ENCODE measurements around the gene PTCD1.
A peak's percentile ranks its signal among the peaks of the same experiment; 100 is the strongest.

PTCD1 gene

GRCh38 chr7:99406557-99406956, 32.0 kb downstream of the PTCD1 start:
- no peak for DNase-seq (ENCODE audit: low spot score in 2 of 2)
- peak overlapping the region; percentile 92 for H3K4me3 Mint-ChIP-seq
- peak overlapping the region; percentile 95 for H3K27ac Mint-ChIP-seq
- H3K4me1 Mint-ChIP-seq, result peaks cover 55% of the 10 kb centered on the region
- ATAC-seq, result no peak
- H3K9me3 Mint-ChIP-seq, result no peaks in the 10 kb centered on the region
- H3K36me3 Mint-ChIP-seq, result peaks cover 82% of the 10 kb centered on the region

- H3K36me3 Mint-ChIP-seq, result peaks cover 82% of the 10 kb centered on the region
- ATAC-seq (no peak), DNase-seq (ENCODE audit: low spot score in 2 of 2) (no peak)
- H3K4me3 Mint-ChIP-seq, result no peak overlapping the region
- H3K9me3 Mint-ChIP-seq, result no peaks in the 10 kb centered on the region
- H3K4me1 Mint-ChIP-seq, result peaks cover 56% of the 10 kb centered on the region
- peak overlapping the region; percentile 88 for H3K27ac Mint-ChIP-seq
Observed at GRCh38 chr7:99404977-99405320, 33.6 kb downstream of the PTCD1 start.

- Mint-ChIP-seq H3K36me3 (peaks cover 82% of the 10 kb centered on the region), H3K4me3 (no peak overlapping the region), H3K9me3 (no peaks in the 10 kb centered on the region), H3K4me1 (peaks cover 52% of the 10 kb centered on the region), H3K27ac (peak overlapping the region; percentile 88)
- DNase-seq (ENCODE audit: low spot score in 2 of 2) (no peak), ATAC-seq (no peak)
Observed at GRCh38 chr7:99404235-99404976, 34.2 kb downstream of the PTCD1 start.

- peak overlapping the region; percentile 88 for H3K27ac Mint-ChIP-seq
- no peak for DNase-seq (ENCODE audit: low spot score in 2 of 2)
- peaks cover 84% of the 10 kb centered on the region for H3K36me3 Mint-ChIP-seq
- H3K4me1 Mint-ChIP-seq, result peaks cover 54% of the 10 kb centered on the region
- no peaks in the 10 kb centered on the region for H3K9me3 Mint-ChIP-seq
- no peak overlapping the region for H3K4me3 Mint-ChIP-seq
- no peak for ATAC-seq
Observed at GRCh38 chr7:99403764-99404163, 34.8 kb downstream of the PTCD1 start.

GRCh38 chr7:99402854-99403253, 35.7 kb downstream of the PTCD1 start:
- DNase-seq (ENCODE audit: low spot score in 2 of 2), result no peak
- Mint-ChIP-seq H3K4me3 (no peak overlapping the region), H3K27ac (peak overlapping the region; percentile 88), H3K9me3 (no peaks in the 10 kb centered on the region), H3K36me3 (peaks cover 84% of the 10 kb centered on the region), H3K4me1 (peaks cover 62% of the 10 kb centered on the region)
- ATAC-seq, result no peak

GRCh38 chr7:99399597-99399996, 39.0 kb downstream of the PTCD1 start:
- ATAC-seq (no peak), DNase-seq (ENCODE audit: low spot score in 2 of 2) (no peak)
- H3K9me3 Mint-ChIP-seq, result no peaks in the 10 kb centered on the region
- H3K36me3 Mint-ChIP-seq, result peaks cover 100% of the 10 kb centered on the region
- peaks cover 47% of the 10 kb centered on the region for H3K4me1 Mint-ChIP-seq
- no peak overlapping the region for H3K4me3 Mint-ChIP-seq
- H3K27ac Mint-ChIP-seq, result peak overlapping the region; percentile 92

GRCh38 chr7:99398891-99399445, 39.6 kb downstream of the PTCD1 start:
- ATAC-seq (no peak), DNase-seq (ENCODE audit: low spot score in 2 of 2) (no peak)
- Mint-ChIP-seq H3K4me3 (no peak overlapping the region), H3K27ac (peak overlapping the region; percentile 92), H3K4me1 (peaks cover 46% of the 10 kb centered on the region), H3K9me3 (no peaks in the 10 kb centered on the region), H3K36me3 (peaks cover 100% of the 10 kb centered on the region)

GRCh38 chr7:99397297-99397983, 41.2 kb downstream of the PTCD1 start:
- Mint-ChIP-seq H3K4me1 (peaks cover 48% of the 10 kb centered on the region), H3K9me3 (no peaks in the 10 kb centered on the region), H3K4me3 (no peak overlapping the region), H3K36me3 (peaks cover 100% of the 10 kb centered on the region), H3K27ac (peak overlapping the region; percentile 92)
- ATAC-seq (no peak), DNase-seq (ENCODE audit: low spot score in 2 of 2) (no peak)

GRCh38 chr7:99396418-99397296, 41.9 kb downstream of the PTCD1 start:
- DNase-seq (ENCODE audit: low spot score in 2 of 2), result no peak
- no peak for ATAC-seq
- H3K36me3 Mint-ChIP-seq, result peaks cover 100% of the 10 kb centered on the region
- H3K9me3 Mint-ChIP-seq, result no peaks in the 10 kb centered on the region
- H3K27ac Mint-ChIP-seq, result peak overlapping the region; percentile 92
- peaks cover 49% of the 10 kb centered on the region for H3K4me1 Mint-ChIP-seq
- no peak overlapping the region for H3K4me3 Mint-ChIP-seq

GRCh38 chr7:99395616-99396327, 42.8 kb downstream of the PTCD1 start:
- H3K36me3 Mint-ChIP-seq, result peaks cover 100% of the 10 kb centered on the region
- no peaks in the 10 kb centered on the region for H3K9me3 Mint-ChIP-seq
- H3K4me3 Mint-ChIP-seq, result no peak overlapping the region
- ATAC-seq (no peak), DNase-seq (ENCODE audit: low spot score in 2 of 2) (no peak)
- peak overlapping the region; percentile 64 for H3K27ac Mint-ChIP-seq
- H3K4me1 Mint-ChIP-seq, result peaks cover 41% of the 10 kb centered on the region

GRCh38 chr7:99394188-99394502, 44.5 kb downstream of the PTCD1 start:
- H3K27ac Mint-ChIP-seq, result peak overlapping the region; percentile 84
- H3K4me3 Mint-ChIP-seq, result peak overlapping the region; percentile 59

GRCh38 chr7:99393355-99394187, 45.0 kb downstream of the PTCD1 start:
- Mint-ChIP-seq H3K9me3 (no peaks in the 10 kb centered on the region), H3K36me3 (peaks cover 100% of the 10 kb centered on the region), H3K4me1 (peaks cover 32% of the 10 kb centered on the region), H3K27ac (peak overlapping the region; percentile 84), H3K4me3 (peak overlapping the region; percentile 59)
- ATAC-seq, result no peak
- DNase-seq (ENCODE audit: low spot score in 2 of 2), result no peak

More at GRCh38 chr7:99394188-99394502, 44.5 kb downstream of the PTCD1 start:
- ATAC-seq (no peak), DNase-seq (ENCODE audit: low spot score in 2 of 2) (no peak)
- no peaks in the 10 kb centered on the region for H3K9me3 Mint-ChIP-seq
- peaks cover 36% of the 10 kb centered on the region for H3K4me1 Mint-ChIP-seq
- H3K36me3 Mint-ChIP-seq, result peaks cover 100% of the 10 kb centered on the region

GRCh38 chr7:99392659-99393354, 45.8 kb downstream of the PTCD1 start:
- peaks cover 25% of the 10 kb centered on the region for H3K4me1 Mint-ChIP-seq
- H3K27ac Mint-ChIP-seq, result peak overlapping the region; percentile 84
- peak; percentile 90 for ATAC-seq
- no peaks in the 10 kb centered on the region for H3K9me3 Mint-ChIP-seq
- peak overlapping the region; percentile 59 for H3K4me3 Mint-ChIP-seq
- peak; percentile 55 to 79 for DNase-seq (ENCODE audit: low spot score in 2 of 2)
- H3K36me3 Mint-ChIP-seq, result peaks cover 100% of the 10 kb centered on the region
